ENCODE results near the gene LARGE1. TPM values are rescaled to one million over a fixed set of nuclear protein-coding genes. Genes with fewer than 3 reads are reported as not detected.

LARGE1 gene
- total and polyA plus RNA-seq, 2 of the 8 experiments (the other 6 are each of a cell fraction or from before 2014, with no cell fraction given), result 43.7 to 83.0 TPM

- TF ChIP-seq TBP (IDR thresholded peaks at IDR 0.05; ENCODE audit: low read depth, low read length), result no peak
Measured at GRCh38 chr22:33774781-33775180, 145.5 kb downstream of the LARGE1 start (continued).
